GM23338 (cell line): ENCODE data around the gene LRRC17. TPM values are rescaled to one million over a fixed set of nuclear protein-coding genes. Genes with fewer than 3 reads are reported as not detected.

Source experiments
- ATAC-seq: fragments of 200-7000 bp; cut with Tn5 transposase; 3 replicates; pipeline ENCODE4 v1.9.1; 2020
- DNase-seq: peaks from one replicate; pipeline ENCODE4 v3.0.0-alpha.2; 2015; ENCODE audit warnings: low spot score
- H2AFZ ChIP-seq: fragments of 200-600 bp; sonication (generic); 2 replicates; pipeline ENCODE4 v1.8.0; 2016; ENCODE audit warnings: antibody characterized with exemption, mild to moderate bottlenecking, moderate library complexity
- H3F3A ChIP-seq: fragments of 200-600 bp; sonication (generic); replicated peaks from 2 replicates; pipeline ENCODE4 v1.8.0; 2017; ENCODE audit warnings: antibody characterized with exemption, mixed run types, low read depth
- H3K27ac ChIP-seq: fragments of 200-600 bp; sonication (generic); 2 replicates; pipeline ENCODE4 v1.6.1; 2016; ENCODE audit warnings: low read depth
- H3K27me3 ChIP-seq: fragments of 200-600 bp; sonication (generic); 2 replicates; pipeline ENCODE4 v1.8.0; 2016; ENCODE audit warnings: mild to moderate bottlenecking, mixed run types, moderate library complexity; ENCODE audit not compliant: insufficient read depth
- H3K36me3 ChIP-seq: fragments of 200-600 bp; sonication (generic); 2 replicates; pipeline ENCODE4 v1.8.0; 2016; ENCODE audit warnings: mild to moderate bottlenecking; ENCODE audit not compliant: insufficient read depth
- H3K4me1 ChIP-seq: fragments of 200-600 bp; sonication (generic); 2 replicates; pipeline ENCODE4 v1.8.0; 2016; ENCODE audit warnings: mild to moderate bottlenecking, moderate library complexity; ENCODE audit not compliant: insufficient read depth
- H3K4me2 ChIP-seq: fragments of 200-600 bp; sonication (generic); 2 replicates; pipeline ENCODE4 v1.7.1; 2017; ENCODE audit warnings: mixed run types
- H3K4me3 ChIP-seq: fragments of 200-600 bp; sonication (generic); 2 replicates; pipeline ENCODE4 v1.6.1; 2016; ENCODE audit warnings: mixed run types
- H3K79me2 ChIP-seq: fragments of 200-600 bp; sonication (generic); replicated peaks from 2 replicates; pipeline ENCODE4 v1.8.0; 2017; ENCODE audit warnings: mild to moderate bottlenecking; ENCODE audit not compliant: insufficient read depth
- H3K9me2 ChIP-seq: fragments of 200-600 bp; sonication (generic); 2 replicates; pipeline ENCODE4 v1.8.0; 2017; ENCODE audit not compliant: insufficient read depth
- H4K20me1 ChIP-seq: fragments of 200-600 bp; sonication (generic); replicated peaks from 2 replicates; pipeline ENCODE4 v1.8.0; 2017; ENCODE audit warnings: mild to moderate bottlenecking; ENCODE audit not compliant: insufficient read depth
- H3K27ac Mint-ChIP-seq: 2 replicates; pipeline ENCODE4 v1.8.0; 2020; ENCODE audit warnings: inconsistent platforms, mild to moderate bottlenecking, moderate library complexity, mixed read lengths
- H3K27me3 Mint-ChIP-seq: 3 replicates; pipeline ENCODE4 v1.8.0; 2022; ENCODE audit warnings: low read depth, mild to moderate bottlenecking, moderate library complexity, mixed read lengths, inconsistent platforms; ENCODE audit not compliant: insufficient read depth, poor library complexity
- H3K36me3 Mint-ChIP-seq: 3 replicates; pipeline ENCODE4 v1.8.0; 2021; ENCODE audit warnings: low read depth, mild to moderate bottlenecking, inconsistent platforms, moderate library complexity, mixed read lengths
- H3K4me1 Mint-ChIP-seq: 3 replicates; pipeline ENCODE4 v1.8.0; 2020; ENCODE audit warnings: mild to moderate bottlenecking, inconsistent platforms, mixed read lengths
- H3K4me3 Mint-ChIP-seq: 3 replicates; pipeline ENCODE4 v1.8.0; 2021; ENCODE audit warnings: moderate library complexity, mild to moderate bottlenecking, inconsistent platforms, mixed read lengths
- H3K9me3 Mint-ChIP-seq: 3 replicates; pipeline ENCODE4 v1.8.0; 2020; ENCODE audit warnings: moderate library complexity, mild to moderate bottlenecking, inconsistent platforms, mixed read lengths
- CREB1 ChIP-seq: fragments of 250-450 bp; sonication (Bioruptor Pico); IDR thresholded peaks from 2 replicates; pipeline ENCODE4 v1.5.0; 2020; ENCODE audit warnings: low read depth, mild to moderate bottlenecking, moderate library complexity
- ETS1 ChIP-seq: IDR thresholded peaks from 2 replicates; pipeline ENCODE4 v1.6.1; 2016; ENCODE audit warnings: antibody characterized with exemption
- JUNB ChIP-seq: IDR thresholded peaks from one replicate; pipeline ENCODE4 v1.6.1; 2016; ENCODE audit warnings: antibody characterized with exemption; ENCODE audit not compliant: unreplicated experiment
- POLR2AphosphoS5 ChIP-seq: IDR thresholded peaks from 2 replicates; pipeline ENCODE4 v1.6.1; 2016; ENCODE audit warnings: antibody characterized with exemption, low read depth
- ZNF331 ChIP-seq: fragments of 250-450 bp; sonication (Bioruptor Pico); IDR thresholded peaks from 2 replicates; pipeline ENCODE4 v1.5.0; 2020; ENCODE audit warnings: low read depth, mild to moderate bottlenecking, moderate library complexity
- polyA plus RNA-seq: library from polyadenylated mRNA; unstranded; fragments of >200 nt; fragmentation: Nextera tagmentation; extraction: Ambion mirVana; gene quantifications from 2 replicates; pipeline ENCODE4 v1.2.1, GENCODE V29; 2016
- total RNA-seq: library from RNA; depleted of rRNA; stranded (reverse); fragments of >200 nt; shearing (Covaris generic); gene quantifications from 2 replicates; pipeline ENCODE4 v1.2.3, GENCODE V29; 2014
- TF ChIP-seq, protein P1 (sequence below): fragments of 250-450 bp; sonication (Bioruptor Pico); IDR thresholded peaks from 2 replicates; pipeline ENCODE4 v1.5.0; 2020; ENCODE audit warnings: mild to moderate bottlenecking, moderate library complexity

Gene LRRC17
- total and polyA plus RNA-seq, 2 experiments from 2014 or later: 2.8 to 3.1 TPM

DNA sequence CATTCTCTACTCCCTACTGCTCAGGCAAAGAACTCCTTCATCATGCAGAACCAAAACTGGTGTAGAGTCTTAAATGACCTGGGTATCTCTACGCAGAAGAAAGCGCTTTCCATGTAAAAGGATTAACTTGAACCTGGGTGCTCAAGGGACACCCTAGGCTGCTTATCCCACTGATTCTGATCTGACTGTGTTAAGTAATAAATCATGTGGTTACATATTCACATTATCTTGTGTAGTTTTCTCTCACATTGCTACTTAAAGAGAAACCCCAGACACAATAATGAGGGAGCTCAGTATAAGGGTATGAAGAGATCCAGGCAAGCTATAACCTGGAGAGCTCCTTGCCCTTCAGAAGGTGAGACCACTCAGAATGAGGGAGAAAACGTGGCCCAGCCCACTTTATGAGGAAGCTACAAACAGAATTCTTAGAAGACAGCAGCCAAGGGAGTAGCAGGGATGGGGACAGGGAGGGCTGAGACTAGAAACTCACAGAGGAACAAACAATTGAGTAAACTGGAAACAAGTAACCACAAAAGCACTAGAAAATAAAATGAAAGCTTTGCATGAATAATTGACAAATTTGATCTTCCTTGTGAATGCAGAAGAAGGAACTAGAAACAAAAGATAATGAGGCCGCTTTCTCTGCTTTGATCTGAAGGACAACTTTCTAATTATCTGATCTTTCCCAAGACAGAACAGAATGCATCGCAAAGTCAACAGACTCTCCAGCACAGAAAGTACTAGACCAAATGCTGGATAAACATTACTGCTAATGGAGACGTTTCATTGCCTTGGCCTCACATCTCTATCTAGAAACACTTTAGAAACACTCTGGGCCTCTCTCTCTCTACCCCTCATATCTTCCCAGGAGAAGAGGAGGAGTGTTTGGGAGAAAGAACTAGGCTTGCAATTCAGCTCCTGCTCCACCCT is 76.1 kb downstream of the LRRC17 start (continued):
- TF ChIP-seq, protein P1, sequence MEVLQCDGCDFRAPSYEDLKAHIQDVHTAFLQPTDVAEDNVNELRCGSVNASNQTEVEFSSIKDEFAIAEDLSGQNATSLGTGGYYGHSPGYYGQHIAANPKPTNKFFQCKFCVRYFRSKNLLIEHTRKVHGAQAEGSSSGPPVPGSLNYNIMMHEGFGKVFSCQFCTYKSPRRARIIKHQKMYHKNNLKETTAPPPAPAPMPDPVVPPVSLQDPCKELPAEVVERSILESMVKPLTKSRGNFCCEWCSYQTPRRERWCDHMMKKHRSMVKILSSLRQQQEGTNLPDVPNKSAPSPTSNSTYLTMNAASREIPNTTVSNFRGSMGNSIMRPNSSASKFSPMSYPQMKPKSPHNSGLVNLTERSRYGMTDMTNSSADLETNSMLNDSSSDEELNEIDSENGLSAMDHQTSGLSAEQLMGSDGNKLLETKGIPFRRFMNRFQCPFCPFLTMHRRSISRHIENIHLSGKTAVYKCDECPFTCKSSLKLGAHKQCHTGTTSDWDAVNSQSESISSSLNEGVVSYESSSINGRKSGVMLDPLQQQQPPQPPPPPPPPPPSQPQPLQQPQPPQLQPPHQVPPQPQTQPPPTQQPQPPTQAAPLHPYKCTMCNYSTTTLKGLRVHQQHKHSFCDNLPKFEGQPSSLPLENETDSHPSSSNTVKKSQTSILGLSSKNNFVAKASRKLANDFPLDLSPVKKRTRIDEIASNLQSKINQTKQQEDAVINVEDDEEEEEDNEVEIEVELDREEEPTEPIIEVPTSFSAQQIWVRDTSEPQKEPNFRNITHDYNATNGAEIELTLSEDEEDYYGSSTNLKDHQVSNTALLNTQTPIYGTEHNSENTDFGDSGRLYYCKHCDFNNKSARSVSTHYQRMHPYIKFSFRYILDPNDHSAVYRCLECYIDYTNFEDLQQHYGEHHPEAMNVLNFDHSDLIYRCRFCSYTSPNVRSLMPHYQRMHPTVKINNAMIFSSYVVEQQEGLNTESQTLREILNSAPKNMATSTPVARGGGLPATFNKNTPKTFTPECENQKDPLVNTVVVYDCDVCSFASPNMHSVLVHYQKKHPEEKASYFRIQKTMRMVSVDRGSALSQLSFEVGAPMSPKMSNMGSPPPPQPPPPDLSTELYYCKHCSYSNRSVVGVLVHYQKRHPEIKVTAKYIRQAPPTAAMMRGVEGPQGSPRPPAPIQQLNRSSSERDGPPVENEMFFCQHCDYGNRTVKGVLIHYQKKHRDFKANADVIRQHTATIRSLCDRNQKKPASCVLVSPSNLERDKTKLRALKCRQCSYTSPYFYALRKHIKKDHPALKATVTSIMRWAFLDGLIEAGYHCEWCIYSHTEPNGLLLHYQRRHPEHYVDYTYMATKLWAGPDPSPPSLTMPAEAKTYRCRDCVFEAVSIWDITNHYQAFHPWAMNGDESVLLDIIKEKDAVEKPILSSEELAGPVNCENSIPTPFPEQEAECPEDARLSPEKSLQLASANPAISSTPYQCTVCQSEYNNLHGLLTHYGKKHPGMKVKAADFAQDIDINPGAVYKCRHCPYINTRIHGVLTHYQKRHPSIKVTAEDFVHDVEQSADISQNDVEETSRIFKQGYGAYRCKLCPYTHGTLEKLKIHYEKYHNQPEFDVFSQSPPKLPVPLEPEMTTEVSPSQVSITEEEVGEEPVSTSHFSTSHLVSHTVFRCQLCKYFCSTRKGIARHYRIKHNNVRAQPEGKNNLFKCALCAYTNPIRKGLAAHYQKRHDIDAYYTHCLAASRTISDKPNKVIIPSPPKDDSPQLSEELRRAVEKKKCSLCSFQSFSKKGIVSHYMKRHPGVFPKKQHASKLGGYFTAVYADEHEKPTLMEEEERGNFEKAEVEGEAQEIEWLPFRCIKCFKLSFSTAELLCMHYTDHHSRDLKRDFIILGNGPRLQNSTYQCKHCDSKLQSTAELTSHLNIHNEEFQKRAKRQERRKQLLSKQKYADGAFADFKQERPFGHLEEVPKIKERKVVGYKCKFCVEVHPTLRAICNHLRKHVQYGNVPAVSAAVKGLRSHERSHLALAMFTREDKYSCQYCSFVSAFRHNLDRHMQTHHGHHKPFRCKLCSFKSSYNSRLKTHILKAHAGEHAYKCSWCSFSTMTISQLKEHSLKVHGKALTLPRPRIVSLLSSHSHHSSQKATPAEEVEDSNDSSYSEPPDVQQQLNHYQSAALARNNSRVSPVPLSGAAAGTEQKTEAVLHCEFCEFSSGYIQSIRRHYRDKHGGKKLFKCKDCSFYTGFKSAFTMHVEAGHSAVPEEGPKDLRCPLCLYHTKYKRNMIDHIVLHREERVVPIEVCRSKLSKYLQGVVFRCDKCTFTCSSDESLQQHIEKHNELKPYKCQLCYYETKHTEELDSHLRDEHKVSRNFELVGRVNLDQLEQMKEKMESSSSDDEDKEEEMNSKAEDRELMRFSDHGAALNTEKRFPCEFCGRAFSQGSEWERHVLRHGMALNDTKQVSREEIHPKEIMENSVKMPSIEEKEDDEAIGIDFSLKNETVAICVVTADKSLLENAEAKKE: no peak

DNA sequence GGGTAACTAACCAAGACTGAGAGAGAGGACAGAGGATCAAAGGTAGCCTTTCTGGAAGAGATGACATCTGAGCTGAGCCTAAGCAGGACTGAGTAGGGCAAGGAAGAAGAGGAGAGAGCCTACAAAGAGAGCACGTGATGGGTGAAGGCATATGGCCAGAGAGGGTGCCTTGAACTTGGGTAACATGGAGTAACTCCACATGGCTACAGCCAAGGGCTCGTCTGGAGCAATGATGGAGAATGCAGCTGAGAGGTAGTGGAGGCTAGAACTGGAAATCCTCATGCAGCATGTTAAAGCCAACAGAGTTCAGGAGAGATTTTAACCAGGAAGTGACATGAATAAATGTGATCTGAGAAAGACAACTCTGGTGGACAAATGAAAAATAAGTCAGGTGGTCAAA is 77.8 kb downstream of the LRRC17 start:
- Histone ChIP-seq H3K4me2 (no peak overlapping the region), H3K4me1 (no peaks in the 10 kb centered on the region), H3K79me2 (no peaks in the 10 kb centered on the region), H3F3A (no peaks in the 10 kb centered on the region), H3K36me3 (no peaks in the 10 kb centered on the region), H3K27me3 (no peaks in the 10 kb centered on the region), H3K27ac (no peak overlapping the region), H2AFZ (no peak overlapping the region), H4K20me1 (no peaks in the 10 kb centered on the region), H3K9me2 (0 out of 2 replicates have a peak, but pooled peaks cover 7% of the 10 kb centered on the region), H3K4me3 (no peak overlapping the region)
- Mint-ChIP-seq H3K27ac (no peak overlapping the region), H3K9me3 (no peaks in the 10 kb centered on the region; the same call in 2 of the 3 replicates), H3K4me1 (no peaks in the 10 kb centered on the region), H3K36me3 (no peaks in the 10 kb centered on the region), H3K27me3 (peaks cover 4% of the 10 kb centered on the region), H3K4me3 (no peak overlapping the region)
- ATAC-seq (no peak), DNase-seq (no peak)
- TF ChIP-seq, protein P1: no peak
- no peak for TF ChIP-seq POLR2AphosphoS5
- TF ChIP-seq ETS1: no peak
- TF ChIP-seq CREB1 (CRISPR knock-in tag): no peak
- TF ChIP-seq ZNF331: no peak
- no peak for TF ChIP-seq JUNB
